Measurements from ENCODE around the gene GRIK3.

Gene GRIK3

GRCh38 chr1:36861375-36861774 is 172.9 kb downstream of the GRIK3 start:
- H3K4me3 ChIP-seq (replicated peaks; ENCODE audit: insufficient read depth, low read length), result no peak overlapping the region
- no peak for DNase-seq (ENCODE audit: low read depth in 1 of 2, low spot score in 1 of 2)
- TF ChIP-seq, protein P1, sequence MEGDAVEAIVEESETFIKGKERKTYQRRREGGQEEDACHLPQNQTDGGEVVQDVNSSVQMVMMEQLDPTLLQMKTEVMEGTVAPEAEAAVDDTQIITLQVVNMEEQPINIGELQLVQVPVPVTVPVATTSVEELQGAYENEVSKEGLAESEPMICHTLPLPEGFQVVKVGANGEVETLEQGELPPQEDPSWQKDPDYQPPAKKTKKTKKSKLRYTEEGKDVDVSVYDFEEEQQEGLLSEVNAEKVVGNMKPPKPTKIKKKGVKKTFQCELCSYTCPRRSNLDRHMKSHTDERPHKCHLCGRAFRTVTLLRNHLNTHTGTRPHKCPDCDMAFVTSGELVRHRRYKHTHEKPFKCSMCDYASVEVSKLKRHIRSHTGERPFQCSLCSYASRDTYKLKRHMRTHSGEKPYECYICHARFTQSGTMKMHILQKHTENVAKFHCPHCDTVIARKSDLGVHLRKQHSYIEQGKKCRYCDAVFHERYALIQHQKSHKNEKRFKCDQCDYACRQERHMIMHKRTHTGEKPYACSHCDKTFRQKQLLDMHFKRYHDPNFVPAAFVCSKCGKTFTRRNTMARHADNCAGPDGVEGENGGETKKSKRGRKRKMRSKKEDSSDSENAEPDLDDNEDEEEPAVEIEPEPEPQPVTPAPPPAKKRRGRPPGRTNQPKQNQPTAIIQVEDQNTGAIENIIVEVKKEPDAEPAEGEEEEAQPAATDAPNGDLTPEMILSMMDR (IDR thresholded peaks at IDR 0.05; ENCODE audit: insufficient read depth, low read length), result no peak
- TF ChIP-seq POLR2AphosphoS5 (IDR thresholded peaks at IDR 0.05; ENCODE audit: low read depth) (no peak), GABPA (IDR thresholded peaks at IDR 0.05; ENCODE audit: low read depth) (no peak), SPI1 (IDR thresholded peaks at IDR 0.05; ENCODE audit: borderline replicate concordance, low read depth) (no peak)
- TF ChIP-seq, protein P2, sequence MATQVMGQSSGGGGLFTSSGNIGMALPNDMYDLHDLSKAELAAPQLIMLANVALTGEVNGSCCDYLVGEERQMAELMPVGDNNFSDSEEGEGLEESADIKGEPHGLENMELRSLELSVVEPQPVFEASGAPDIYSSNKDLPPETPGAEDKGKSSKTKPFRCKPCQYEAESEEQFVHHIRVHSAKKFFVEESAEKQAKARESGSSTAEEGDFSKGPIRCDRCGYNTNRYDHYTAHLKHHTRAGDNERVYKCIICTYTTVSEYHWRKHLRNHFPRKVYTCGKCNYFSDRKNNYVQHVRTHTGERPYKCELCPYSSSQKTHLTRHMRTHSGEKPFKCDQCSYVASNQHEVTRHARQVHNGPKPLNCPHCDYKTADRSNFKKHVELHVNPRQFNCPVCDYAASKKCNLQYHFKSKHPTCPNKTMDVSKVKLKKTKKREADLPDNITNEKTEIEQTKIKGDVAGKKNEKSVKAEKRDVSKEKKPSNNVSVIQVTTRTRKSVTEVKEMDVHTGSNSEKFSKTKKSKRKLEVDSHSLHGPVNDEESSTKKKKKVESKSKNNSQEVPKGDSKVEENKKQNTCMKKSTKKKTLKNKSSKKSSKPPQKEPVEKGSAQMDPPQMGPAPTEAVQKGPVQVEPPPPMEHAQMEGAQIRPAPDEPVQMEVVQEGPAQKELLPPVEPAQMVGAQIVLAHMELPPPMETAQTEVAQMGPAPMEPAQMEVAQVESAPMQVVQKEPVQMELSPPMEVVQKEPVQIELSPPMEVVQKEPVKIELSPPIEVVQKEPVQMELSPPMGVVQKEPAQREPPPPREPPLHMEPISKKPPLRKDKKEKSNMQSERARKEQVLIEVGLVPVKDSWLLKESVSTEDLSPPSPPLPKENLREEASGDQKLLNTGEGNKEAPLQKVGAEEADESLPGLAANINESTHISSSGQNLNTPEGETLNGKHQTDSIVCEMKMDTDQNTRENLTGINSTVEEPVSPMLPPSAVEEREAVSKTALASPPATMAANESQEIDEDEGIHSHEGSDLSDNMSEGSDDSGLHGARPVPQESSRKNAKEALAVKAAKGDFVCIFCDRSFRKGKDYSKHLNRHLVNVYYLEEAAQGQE (IDR thresholded peaks at IDR 0.05; ENCODE audit: insufficient replicate concordance, low read depth), result no peak

DNA sequence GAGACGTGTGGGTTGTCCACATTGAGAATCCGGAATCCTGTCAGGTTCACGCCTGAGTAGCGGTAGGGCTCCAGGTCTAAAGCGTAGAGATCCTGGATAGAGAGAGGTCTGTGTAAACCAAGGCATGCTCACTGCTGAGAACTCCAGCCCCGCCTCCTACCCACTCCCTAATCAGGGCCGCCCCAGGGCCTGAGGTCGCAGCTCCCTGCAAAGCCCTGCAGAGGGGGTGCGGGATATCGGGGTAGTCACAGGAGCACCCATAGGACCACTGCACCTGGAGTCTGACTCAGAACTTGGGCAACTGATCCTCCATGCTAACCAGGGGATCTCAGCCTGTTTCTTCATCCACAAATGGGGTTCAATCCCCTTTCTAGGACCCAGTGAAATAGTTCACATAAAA is 174.4 kb downstream of the GRIK3 start:
- no peaks in the 10 kb centered on the region for H3K27me3 ChIP-seq (ENCODE audit: insufficient read depth, poor library complexity, severe bottlenecking)
- no peak for DNase-seq (ENCODE audit: low read depth in 1 of 2, low spot score in 1 of 2)

More at GRCh38 chr1:36861375-36861774, 172.9 kb downstream of the GRIK3 start:
- Histone ChIP-seq H3K27ac (replicated peaks) (no peak overlapping the region), H3K27me3 (ENCODE audit: insufficient read depth, poor library complexity, severe bottlenecking) (no peaks in the 10 kb centered on the region)

DNA sequence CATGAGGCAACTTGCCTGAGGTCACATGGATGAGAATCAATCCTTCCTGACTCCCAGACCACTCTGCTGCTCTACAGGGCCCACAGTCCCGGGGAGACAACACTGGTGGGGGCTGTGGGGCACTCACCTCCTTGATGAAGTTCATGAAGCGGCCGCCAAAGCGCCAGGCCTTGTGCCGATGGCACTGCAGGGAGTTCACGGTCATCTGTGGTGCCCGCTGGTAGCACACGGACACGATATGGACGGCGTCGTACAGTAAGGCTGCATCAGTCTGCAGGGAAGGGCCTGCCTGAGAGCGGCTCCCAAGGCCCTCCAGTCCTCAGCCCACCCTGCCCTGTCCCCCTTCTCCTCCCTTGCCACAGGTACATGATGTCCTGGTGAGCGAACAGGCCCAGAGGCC is 175.3 kb downstream of the GRIK3 start:
- Histone ChIP-seq H3K27ac (replicated peaks) (no peak overlapping the region), H3K4me3 (replicated peaks; ENCODE audit: insufficient read depth, low read length) (no peak overlapping the region), H3K27me3 (ENCODE audit: insufficient read depth, poor library complexity, severe bottlenecking) (no peaks in the 10 kb centered on the region)
- DNase-seq (ENCODE audit: low read depth in 1 of 2, low spot score in 1 of 2), result no peak
- TF ChIP-seq, protein P1 (IDR thresholded peaks at IDR 0.05; ENCODE audit: insufficient read depth, low read length), result no peak
- TF ChIP-seq POLR2AphosphoS5 (IDR thresholded peaks at IDR 0.05; ENCODE audit: low read depth) (no peak), SPI1 (IDR thresholded peaks at IDR 0.05; ENCODE audit: borderline replicate concordance, low read depth) (no peak), GABPA (IDR thresholded peaks at IDR 0.05; ENCODE audit: low read depth) (no peak)
- TF ChIP-seq, protein P2 (IDR thresholded peaks at IDR 0.05; ENCODE audit: insufficient replicate concordance, low read depth), result no peak

More for the DNA sequence above, 174.4 kb downstream of the GRIK3 start:
- TF ChIP-seq, protein P2 (IDR thresholded peaks at IDR 0.05; ENCODE audit: insufficient replicate concordance, low read depth), result no peak
- TF ChIP-seq SPI1 (IDR thresholded peaks at IDR 0.05; ENCODE audit: borderline replicate concordance, low read depth), result no peak
- no peak for TF ChIP-seq GABPA (IDR thresholded peaks at IDR 0.05; ENCODE audit: low read depth)
- no peak for TF ChIP-seq POLR2AphosphoS5 (IDR thresholded peaks at IDR 0.05; ENCODE audit: low read depth)
- TF ChIP-seq, protein P1 (IDR thresholded peaks at IDR 0.05; ENCODE audit: insufficient read depth, low read length), result no peak
- Histone ChIP-seq H3K4me3 (replicated peaks; ENCODE audit: insufficient read depth, low read length) (no peak overlapping the region), H3K27ac (replicated peaks) (no peak overlapping the region)
